Neural progenitor cell (in vitro differentiated cells): ENCODE results near the gene MFGE8. TPM values are rescaled to one million over a fixed set of nuclear protein-coding genes. Genes with fewer than 3 reads are reported as not detected.
A peak's percentile ranks its signal among the peaks of the same experiment; 100 is the strongest.

Source experiments
- DNase-seq: peaks from one replicate; pipeline ENCODE4 v3.0.0-alpha.2; 2016; ENCODE audit warnings: low spot score
- H2AFZ ChIP-seq: fragments of 200-600 bp; sonication (generic); replicated peaks from 2 replicates; pipeline ENCODE4 v1.6.1; 2016; ENCODE audit warnings: antibody characterized with exemption
- H3F3A ChIP-seq: fragments of 200-600 bp; sonication (generic); 2 replicates; pipeline ENCODE4 v1.6.1; 2016; ENCODE audit warnings: antibody characterized with exemption, low read depth
- H3K27ac ChIP-seq: fragments of 200-600 bp; sonication (generic); 2 replicates; pipeline ENCODE4 v1.5.1; 2016; ENCODE audit warnings: mild to moderate bottlenecking
- H3K27me3 ChIP-seq: fragments of 200-600 bp; sonication (generic); 2 replicates; pipeline ENCODE4 v1.6.1; 2016; ENCODE audit warnings: mild to moderate bottlenecking, moderate library complexity
- H3K36me3 ChIP-seq: fragments of 200-600 bp; sonication (generic); 2 replicates; pipeline ENCODE4 v1.5.1; 2016
- H3K4me1 ChIP-seq: fragments of 200-600 bp; sonication (generic); 2 replicates; pipeline ENCODE4 v1.6.1; 2016; ENCODE audit warnings: mixed run types
- H3K4me2 ChIP-seq: fragments of 200-600 bp; sonication (generic); 2 replicates; pipeline ENCODE4 v1.6.1; 2016
- H3K4me3 ChIP-seq: fragments of 200-600 bp; sonication (generic); 2 replicates; pipeline ENCODE4 v1.5.1; 2016
- H3K79me2 ChIP-seq: fragments of 200-600 bp; sonication (generic); 2 replicates; pipeline ENCODE4 v1.6.1; 2016; ENCODE audit warnings: low read depth
- H3K9ac ChIP-seq: fragments of 200-600 bp; sonication (generic); 2 replicates; pipeline ENCODE4 v1.6.1; 2016
- H3K9me3 ChIP-seq: fragments of 200-600 bp; sonication (generic); 2 replicates; pipeline ENCODE4 v1.5.1; 2016; ENCODE audit warnings: low read depth
- H4K20me1 ChIP-seq: fragments of 200-600 bp; sonication (generic); 2 replicates; pipeline ENCODE4 v1.6.1; 2016; ENCODE audit warnings: low read depth
- H3K27ac Mint-ChIP-seq: 3 replicates; pipeline ENCODE4 v1.8.0; 2021; ENCODE audit warnings: mixed read lengths
- H3K27me3 Mint-ChIP-seq: 2 replicates; pipeline ENCODE4 v1.8.0; 2022; ENCODE audit warnings: low read depth, mild to moderate bottlenecking, inconsistent platforms, moderate library complexity, mixed read lengths; ENCODE audit not compliant: insufficient read depth
- H3K36me3 Mint-ChIP-seq: 3 replicates; pipeline ENCODE4 v1.8.0; 2021; ENCODE audit warnings: mixed read lengths
- H3K4me1 Mint-ChIP-seq: 3 replicates; pipeline ENCODE4 v1.8.0; 2021; ENCODE audit warnings: mixed read lengths
- H3K4me3 Mint-ChIP-seq: 3 replicates; pipeline ENCODE4 v1.8.0; 2021; ENCODE audit warnings: mild to moderate bottlenecking, moderate library complexity, mixed read lengths
- H3K9me3 Mint-ChIP-seq: 3 replicates; pipeline ENCODE4 v1.8.0; 2020; ENCODE audit warnings: mixed read lengths
- EZH2 ChIP-seq: fragments of 200-600 bp; sonication (generic); IDR thresholded peaks from 2 replicates; pipeline ENCODE4 v1.6.1; 2017; ENCODE audit warnings: antibody characterized with exemption, mild to moderate bottlenecking, moderate library complexity
- EZH2phosphoT487 ChIP-seq: fragments of 200-600 bp; sonication (generic); IDR thresholded peaks from 2 replicates; pipeline ENCODE4 v1.6.1; 2017; ENCODE audit warnings: antibody characterized with exemption
- total RNA-seq: library from RNA; depleted of rRNA; stranded (reverse); fragments of >200 nt; gene quantifications from 2 replicates; pipeline ENCODE4 v1.2.3, GENCODE V29; 2015; ENCODE audit warnings: low replicate concordance
- TF ChIP-seq, protein P1 (sequence below): fragments of 200-600 bp; sonication (generic); IDR thresholded peaks from 2 replicates; pipeline ENCODE4 v1.5.1; 2017; ENCODE audit warnings: antibody characterized with exemption, mild to moderate bottlenecking

Gene MFGE8
- total RNA-seq, 1 donor from 2014 or later: 92.6 TPM

DNA sequence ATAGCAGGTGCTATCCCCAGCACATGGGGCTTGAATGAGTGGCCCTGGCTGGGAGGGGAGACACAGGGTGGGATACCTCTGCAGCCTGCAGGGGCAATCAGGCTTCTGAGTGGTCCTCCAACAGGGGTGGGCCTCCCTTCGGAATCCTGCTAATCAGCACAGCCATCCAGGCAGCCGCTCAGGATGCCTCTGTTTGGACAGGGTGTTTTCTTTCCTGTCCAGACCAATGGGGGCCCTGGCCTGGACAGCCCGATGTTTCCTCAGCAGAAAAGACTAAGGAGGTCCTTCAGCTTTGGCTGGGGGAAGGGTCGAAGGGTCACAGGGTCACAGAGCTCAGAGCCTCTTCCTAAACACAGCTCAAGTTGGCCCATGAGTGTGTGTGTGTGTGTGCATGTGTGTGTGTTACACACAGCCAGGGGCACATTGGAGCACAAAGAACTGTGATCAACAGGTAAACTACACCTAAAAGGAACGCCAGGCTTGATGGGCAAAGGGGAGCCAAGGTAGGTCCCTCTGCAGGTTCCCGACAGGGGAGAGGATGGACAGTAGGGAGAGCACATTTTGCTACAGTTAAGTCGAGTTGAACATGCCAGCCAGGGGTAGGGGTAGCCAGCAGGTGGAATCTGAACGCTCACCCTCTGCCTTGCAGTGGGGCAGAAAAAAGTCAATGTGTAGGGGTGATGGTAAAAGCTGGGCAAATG lies 16.7 kb downstream of the MFGE8 start:
- Histone ChIP-seq H3K9ac (no peak overlapping the region), H3K4me3 (no peak overlapping the region)
- H3K4me1 Mint-ChIP-seq: peaks cover 28% of the 10 kb centered on the region

DNA sequence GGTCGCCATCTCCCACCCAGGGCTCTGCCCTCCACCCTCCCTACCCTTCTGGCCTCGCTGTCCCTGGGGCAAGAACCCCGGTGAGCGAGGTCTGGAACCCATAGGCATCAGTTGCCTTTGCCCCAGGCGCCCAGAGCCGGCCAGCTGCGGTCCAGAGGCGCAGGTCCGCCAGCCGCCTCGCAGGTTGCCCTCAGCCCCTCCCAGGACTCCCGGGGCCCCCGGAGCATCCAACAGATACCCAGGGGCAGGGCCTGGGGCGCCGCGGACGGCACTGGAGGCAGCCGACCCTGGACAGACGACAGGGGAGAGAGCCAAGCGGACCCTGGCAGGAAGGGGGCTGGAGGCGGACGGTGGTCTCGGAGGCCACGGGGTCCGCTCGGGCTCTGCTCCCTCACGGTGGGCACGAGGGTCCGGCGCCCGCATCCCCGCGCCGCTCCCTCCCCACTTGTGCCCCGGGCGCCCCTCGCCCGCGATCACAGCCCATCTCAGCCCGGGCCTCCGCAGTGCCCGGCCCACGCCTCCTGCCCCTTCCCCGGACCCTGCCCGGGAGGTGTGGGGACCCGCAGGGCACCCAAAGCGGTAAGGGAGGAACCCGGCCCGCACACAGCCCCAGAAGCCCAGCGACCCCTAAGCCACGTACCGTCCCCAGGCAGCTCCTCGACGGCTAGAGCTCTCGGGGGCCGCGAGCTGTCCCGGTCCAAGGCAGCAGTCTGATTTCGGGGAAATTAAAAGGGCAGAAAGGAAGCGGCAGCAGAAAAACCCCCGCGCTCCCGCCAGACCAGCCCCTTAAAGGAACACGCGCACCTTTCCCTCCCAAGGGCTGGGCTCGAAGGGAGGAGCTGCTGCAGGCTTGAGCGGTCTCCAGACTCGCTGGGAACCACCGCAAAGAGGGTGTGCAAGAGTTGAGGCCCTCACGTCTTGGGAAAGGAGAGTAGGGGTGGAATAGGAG lies 18.1 kb downstream of the MFGE8 start, which contains the start of gene HAPLN3:
Gene HAPLN3, minus strand, starts transcription at position 726 of the 949 bp plus-strand sequence. CDS start 8,246 bp downstream, outside the sequence.
- H4K20me1 ChIP-seq: peaks cover 3% of the 10 kb centered on the region

More for the DNA sequence above, 16.7 kb downstream of the MFGE8 start:
- Histone ChIP-seq H3K79me2 (no peaks in the 10 kb centered on the region), H2AFZ (no peak overlapping the region), H3F3A (peaks cover 22% of the 10 kb centered on the region), H3K27me3 (peaks cover 20% of the 10 kb centered on the region), H3K27ac (no peak overlapping the region), H3K9me3 (no peaks in the 10 kb centered on the region), H3K36me3 (no peaks in the 10 kb centered on the region), H3K4me1 (peaks cover 33% of the 10 kb centered on the region), H4K20me1 (peaks cover 3% of the 10 kb centered on the region), H3K4me2 (peak overlapping the region; percentile 53)
- H3K27me3 Mint-ChIP-seq: peaks cover 17% of the 10 kb centered on the region
- peak overlapping the region; percentile 39 for H3K4me3 Mint-ChIP-seq
- H3K9me3 Mint-ChIP-seq: no peaks in the 10 kb centered on the region
- DNase-seq: peak; percentile 54
- H3K27ac Mint-ChIP-seq: peak overlapping the region; percentile 59
- TF ChIP-seq EZH2phosphoT487: no peak
- TF ChIP-seq EZH2: no peak
- TF ChIP-seq, protein P1, sequence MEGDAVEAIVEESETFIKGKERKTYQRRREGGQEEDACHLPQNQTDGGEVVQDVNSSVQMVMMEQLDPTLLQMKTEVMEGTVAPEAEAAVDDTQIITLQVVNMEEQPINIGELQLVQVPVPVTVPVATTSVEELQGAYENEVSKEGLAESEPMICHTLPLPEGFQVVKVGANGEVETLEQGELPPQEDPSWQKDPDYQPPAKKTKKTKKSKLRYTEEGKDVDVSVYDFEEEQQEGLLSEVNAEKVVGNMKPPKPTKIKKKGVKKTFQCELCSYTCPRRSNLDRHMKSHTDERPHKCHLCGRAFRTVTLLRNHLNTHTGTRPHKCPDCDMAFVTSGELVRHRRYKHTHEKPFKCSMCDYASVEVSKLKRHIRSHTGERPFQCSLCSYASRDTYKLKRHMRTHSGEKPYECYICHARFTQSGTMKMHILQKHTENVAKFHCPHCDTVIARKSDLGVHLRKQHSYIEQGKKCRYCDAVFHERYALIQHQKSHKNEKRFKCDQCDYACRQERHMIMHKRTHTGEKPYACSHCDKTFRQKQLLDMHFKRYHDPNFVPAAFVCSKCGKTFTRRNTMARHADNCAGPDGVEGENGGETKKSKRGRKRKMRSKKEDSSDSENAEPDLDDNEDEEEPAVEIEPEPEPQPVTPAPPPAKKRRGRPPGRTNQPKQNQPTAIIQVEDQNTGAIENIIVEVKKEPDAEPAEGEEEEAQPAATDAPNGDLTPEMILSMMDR: no peak
- H3K36me3 Mint-ChIP-seq: peaks cover 11% of the 10 kb centered on the region

DNA sequence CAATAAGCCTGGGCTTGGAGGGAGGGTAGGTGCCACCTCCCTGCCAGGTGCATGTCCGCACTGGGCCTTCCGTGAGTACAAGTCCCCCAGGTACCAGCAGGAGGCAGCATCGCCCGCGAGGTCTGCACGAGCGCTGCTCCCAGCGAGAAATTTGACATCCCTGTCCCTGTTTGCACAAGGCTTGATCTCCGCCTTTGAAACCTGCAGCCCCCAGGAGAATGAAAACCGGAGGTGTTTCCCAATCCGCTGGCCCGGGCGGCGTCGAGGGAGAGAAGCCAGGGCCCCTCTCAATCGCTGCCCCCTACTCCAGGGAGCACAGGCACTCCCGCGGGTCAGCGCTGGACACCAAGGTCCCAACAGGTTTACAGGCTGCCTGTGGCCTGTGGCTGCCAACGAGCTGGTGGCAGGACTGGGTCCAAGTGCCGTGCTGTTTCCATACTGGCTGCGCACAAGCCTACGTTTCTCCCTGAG lies 18.8 kb downstream of the MFGE8 start:
- Histone ChIP-seq H3K4me1 (peaks cover 33% of the 10 kb centered on the region), H3K4me3 (peak overlapping the region; percentile 49), H3K27me3 (peaks cover 20% of the 10 kb centered on the region), H3K4me2 (peak overlapping the region; percentile 84), H3K9me3 (no peaks in the 10 kb centered on the region), H3K36me3 (no peaks in the 10 kb centered on the region), H2AFZ (peak overlapping the region; percentile 85), H3K27ac (no peak overlapping the region), H4K20me1 (peaks cover 3% of the 10 kb centered on the region), H3F3A (peaks cover 22% of the 10 kb centered on the region), H3K79me2 (no peaks in the 10 kb centered on the region), H3K9ac (no peak overlapping the region)
- no peak overlapping the region for H3K27ac Mint-ChIP-seq
- peaks cover 17% of the 10 kb centered on the region for H3K27me3 Mint-ChIP-seq
- H3K4me3 Mint-ChIP-seq: peak overlapping the region; percentile 72
- peaks cover 3% of the 10 kb centered on the region for H3K36me3 Mint-ChIP-seq
- H3K9me3 Mint-ChIP-seq: no peaks in the 10 kb centered on the region
- peak; percentile 87 for DNase-seq
- TF ChIP-seq EZH2phosphoT487 (no peak), EZH2 (no peak)
- TF ChIP-seq, protein P1: peak; percentile 89
- H3K4me1 Mint-ChIP-seq: peaks cover 23% of the 10 kb centered on the region

More for the DNA sequence above, 18.1 kb downstream of the MFGE8 start, which contains the start of gene HAPLN3:
- Histone ChIP-seq H3K4me1 (peaks cover 33% of the 10 kb centered on the region), H3F3A (peaks cover 22% of the 10 kb centered on the region), H3K27ac (no peak within 1 kb of the TSS), H3K9ac (no peak within 1 kb of the TSS), H3K79me2 (no peaks in the 10 kb centered on the region), H2AFZ (peak within 1 kb of the TSS; percentile 85), H3K4me3 (peak within 1 kb of the TSS; percentile 49), H3K27me3 (peaks cover 20% of the 10 kb centered on the region), H3K4me2 (peak within 1 kb of the TSS; percentile 84), H3K9me3 (no peaks in the 10 kb centered on the region), H3K36me3 (no peaks in the 10 kb centered on the region)
- Mint-ChIP-seq H3K27ac (no peak within 1 kb of the TSS), H3K9me3 (no peaks in the 10 kb centered on the region), H3K4me1 (peaks cover 23% of the 10 kb centered on the region), H3K4me3 (peak within 1 kb of the TSS; percentile 72), H3K36me3 (peaks cover 3% of the 10 kb centered on the region), H3K27me3 (peaks cover 17% of the 10 kb centered on the region)
- peak; percentile 51 for DNase-seq
- TF ChIP-seq EZH2phosphoT487: peak; percentile 35
- TF ChIP-seq, protein P1: no peak
- TF ChIP-seq EZH2: peak; percentile 54
